HG03439 (cell line): Measurements from ENCODE around the gene PLCB1.

ENCODE experiments used
- ATAC-seq: cut with Tn5 transposase; IDR thresholded peaks from one replicate; pipeline ENCODE4 v1.9.1; 2021; ENCODE audit warnings: mild to moderate bottlenecking, moderate library complexity; ENCODE audit not compliant: unreplicated experiment

PLCB1 gene

DNA sequence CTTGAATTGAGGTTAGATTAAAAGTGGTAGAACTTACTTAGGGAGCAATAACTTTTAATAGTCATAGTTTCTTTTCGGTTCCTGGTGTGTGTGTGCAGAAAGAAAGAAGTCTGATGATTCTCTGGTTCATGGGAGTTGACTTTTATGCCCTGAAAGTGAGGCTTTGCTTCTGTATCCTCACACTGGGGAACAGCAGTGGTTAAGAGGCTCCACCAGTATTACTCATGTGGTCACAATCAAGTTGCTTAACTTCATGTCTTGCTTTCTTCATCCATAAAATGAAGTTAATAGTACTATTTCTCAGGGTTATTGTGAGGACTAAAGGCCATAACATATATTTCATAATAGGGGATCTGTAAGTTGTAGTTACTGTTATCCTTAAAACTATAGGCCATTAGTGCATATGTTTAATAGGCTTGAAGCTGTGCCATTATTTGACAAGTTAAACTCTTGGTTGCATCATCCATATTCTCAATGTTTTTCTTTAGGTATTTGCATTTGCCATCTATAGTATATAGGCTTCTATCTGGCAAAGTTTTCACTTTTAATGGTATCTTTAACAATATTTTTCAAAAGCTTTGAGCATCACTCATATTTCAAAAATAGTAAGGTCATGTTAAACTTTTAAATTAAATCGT, 262.4 kb downstream of the PLCB1 start:
- ATAC-seq, result peak; percentile 50

DNA sequence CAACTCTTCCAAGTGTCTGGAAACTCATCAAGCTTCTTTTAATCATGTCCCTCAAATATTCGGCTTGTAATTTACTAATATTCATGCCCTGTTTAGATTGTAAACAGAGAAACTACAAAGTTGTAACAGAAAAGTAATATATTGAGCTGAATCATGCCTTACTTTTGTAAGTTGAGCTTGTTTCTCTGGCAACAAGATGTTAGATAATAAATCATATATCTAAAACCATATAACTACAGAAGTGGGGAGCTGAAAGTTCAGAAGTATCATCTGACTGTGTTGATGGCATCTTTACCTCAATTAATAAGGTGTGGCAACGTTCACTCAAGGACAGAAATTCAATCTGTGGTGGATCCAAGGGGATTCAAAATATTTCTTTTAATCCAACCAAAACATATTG, 263.9 kb downstream of the PLCB1 start:
- ATAC-seq, result no peak

DNA sequence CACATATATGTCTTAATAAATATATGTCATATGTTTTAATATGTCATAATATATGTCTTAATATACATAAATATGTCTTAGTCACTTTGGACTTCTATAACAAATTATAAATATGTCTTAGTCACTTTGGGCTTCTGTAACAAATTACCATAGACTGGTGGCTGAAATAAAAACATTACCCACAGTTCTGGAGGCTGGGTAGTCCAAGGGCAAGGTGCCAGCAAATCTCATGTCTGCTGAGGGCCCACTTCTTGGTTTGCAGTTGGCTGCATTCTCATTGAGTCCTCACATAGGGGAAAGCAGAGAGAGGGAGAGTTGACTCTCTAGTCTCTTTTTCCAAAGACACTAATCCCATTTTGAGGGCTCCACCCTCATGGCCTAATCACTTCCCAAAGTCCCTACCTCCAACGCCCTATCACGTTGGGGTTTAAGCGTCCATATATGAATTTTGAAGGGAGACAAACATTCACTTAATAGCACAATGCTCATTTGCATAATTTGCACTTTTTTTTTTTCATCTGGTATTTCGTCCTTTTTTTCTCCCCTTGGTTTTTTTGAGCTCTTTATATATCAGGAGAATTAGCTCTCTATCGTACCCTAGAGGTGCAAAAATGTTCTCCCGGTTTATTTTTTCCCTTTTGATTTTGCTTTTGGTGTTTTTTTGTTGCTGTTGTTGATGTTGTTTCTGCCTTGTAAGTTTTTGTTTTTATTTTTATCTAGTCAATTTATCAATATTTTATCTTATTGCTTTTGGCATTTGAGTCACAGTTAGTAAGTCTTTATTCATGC, 266.4 kb downstream of the PLCB1 start:
- no peak for ATAC-seq

DNA sequence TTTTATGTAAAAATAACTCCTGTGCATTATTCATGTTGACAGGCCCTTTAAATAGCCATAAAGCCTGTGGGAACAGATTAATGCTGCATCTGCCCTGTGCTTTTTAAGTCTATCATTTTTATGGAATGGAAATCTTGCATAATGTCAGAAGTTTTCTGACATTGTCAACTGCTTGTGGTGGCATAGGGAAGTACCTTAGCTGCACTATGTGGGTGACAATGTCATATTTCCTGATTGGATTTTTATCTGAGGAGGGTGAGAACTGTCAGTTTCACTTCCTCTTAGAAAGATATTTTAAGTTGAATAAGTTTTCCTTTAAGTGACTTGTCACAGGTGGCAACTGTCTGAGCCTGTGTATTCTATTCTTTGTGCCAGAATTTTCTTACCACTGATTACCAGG, 267.9 kb downstream of the PLCB1 start:
- ATAC-seq, result peak; percentile 97

DNA sequence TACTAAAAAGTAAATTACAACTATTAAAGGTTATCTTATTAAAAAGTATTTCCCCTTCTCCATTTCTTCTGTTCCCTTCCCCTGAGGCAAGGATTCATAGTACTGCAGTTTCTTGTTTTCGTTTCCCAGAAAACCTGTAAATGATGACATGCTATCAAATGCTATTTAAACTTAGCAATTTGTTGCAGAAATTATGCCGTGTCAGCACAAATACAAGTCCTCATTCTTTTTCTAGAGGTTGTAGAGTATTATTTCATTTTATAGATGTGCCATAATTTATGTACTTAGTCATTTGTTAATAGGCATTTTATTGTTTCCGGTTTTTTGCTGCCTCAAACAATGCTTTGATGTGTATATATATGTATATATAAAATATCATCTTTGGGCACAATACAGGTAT, 268.4 kb downstream of the PLCB1 start:
- no peak for ATAC-seq

DNA sequence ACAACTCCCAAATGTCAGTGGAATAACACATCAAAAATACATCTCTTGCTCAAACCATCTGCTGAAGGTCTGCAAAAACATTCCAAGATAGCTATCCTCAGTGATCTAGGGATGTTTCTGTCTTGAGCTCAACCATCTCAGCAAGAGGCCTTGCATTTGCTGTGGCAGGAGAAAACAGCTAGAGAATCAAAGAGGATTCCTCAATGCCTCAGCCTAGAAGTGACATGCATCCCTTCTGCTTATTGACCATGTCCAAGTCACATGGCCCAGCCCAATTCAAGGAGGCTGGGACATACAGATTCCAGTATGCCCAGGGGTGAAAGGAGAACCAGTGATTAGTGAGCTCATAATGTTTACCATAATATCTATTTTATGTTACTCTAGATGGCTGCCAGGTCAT, 269.5 kb downstream of the PLCB1 start:
- no peak for ATAC-seq

DNA sequence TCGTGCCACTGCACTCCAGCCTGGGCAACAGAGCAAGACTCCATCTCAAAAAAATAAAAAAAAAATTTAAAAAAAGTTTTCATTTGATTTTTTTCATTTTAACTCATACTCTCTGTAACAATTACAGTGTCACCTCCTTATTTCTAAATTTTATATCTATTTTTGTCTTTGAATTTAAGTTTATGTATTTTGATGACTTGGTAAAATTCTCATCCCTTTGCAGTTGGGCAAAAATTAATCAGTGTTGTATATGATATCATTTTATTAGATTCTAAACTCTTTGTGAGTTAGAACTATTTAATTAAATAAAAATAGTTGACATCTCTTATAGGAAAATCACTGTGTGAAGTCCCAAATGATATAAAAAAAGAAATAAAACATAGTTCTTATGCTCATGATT, 270.7 kb downstream of the PLCB1 start:
- no peak for ATAC-seq

DNA sequence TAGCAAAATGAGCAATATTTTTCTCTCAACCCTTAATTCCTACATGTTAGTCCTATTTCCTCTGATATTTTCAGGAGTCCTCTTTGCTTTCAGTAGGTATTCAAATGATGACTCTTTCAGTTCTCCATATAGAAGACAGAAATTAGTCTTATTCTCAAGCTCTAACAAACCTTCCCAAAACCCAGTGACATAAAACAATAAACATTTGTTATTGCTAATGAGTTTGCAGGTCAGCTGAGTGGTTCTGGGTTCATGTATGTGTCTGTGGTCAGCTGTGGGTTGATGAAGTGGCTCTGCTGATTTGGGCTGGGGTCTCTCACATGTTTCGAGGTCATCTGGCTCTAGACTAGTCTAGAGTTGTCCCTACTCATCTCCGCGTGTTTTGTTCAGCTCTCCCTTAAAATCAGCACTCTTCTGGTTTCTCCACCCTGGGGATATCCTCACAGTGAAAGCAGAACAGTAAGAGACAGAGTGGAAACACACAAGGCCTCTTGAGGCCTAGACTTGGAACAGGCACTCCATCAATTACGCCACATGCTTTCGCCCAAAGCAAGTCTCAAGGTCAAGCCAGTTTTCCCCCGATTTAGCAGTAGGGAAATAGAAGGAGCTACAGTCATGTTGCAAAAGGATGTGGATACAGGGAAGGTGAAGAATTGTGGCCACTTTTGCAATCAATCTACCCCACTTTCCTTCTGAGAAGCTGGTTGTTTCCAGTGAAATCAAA, 273.0 kb downstream of the PLCB1 start:
- ATAC-seq, result no peak

DNA sequence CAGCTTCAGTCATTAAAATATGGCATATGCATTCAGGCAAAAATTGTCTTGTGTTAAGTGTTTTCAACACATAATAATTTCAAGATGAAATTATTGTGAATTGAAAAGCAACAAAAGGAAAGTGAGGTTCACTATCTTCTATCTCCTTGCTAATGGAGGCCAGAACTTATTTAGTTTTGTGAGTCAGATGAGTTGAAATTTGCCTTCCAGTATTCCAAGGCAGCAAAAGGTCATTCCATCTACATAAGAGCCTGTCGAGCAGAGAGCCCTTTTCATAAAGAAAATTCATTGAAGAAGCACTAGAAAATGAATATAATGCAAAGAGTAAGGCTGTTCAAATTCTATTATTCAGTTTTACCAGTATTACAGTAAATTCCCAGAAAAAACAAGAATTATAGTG, 274.3 kb downstream of the PLCB1 start:
- ATAC-seq, result no peak

DNA sequence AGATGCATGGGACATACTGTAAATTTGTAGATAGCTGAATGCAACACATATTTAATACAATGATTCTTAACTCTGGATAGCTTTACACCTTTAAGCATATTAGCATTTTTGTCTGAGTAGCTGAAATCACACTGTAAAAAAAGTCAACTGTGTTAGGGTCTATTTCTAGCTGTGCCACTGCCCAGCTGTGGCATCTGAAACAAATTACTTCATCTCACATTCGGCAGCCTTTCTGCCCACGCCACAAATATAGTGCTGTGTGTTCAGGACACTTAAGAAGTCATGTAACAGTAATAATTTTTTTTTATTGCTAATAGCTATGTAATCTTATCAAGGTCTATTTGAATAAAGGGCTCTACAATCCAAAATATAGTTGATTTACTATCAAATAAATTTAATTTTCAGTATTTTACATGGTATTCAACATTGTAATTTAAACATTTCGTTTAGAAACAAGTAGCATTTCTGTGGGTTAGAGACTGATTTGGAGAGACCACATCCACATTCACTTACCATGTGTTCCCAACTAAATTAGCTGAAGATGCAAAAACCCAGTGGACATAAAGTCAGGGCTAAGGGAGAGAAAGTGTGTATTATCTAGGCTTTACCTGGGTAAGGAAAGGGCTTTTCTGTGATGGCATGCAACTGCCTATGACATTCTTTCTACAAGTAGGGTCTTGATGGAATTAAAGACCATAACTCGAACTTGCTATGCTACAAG, 276.7 kb downstream of the PLCB1 start:
- ATAC-seq, result peak; percentile 75

DNA sequence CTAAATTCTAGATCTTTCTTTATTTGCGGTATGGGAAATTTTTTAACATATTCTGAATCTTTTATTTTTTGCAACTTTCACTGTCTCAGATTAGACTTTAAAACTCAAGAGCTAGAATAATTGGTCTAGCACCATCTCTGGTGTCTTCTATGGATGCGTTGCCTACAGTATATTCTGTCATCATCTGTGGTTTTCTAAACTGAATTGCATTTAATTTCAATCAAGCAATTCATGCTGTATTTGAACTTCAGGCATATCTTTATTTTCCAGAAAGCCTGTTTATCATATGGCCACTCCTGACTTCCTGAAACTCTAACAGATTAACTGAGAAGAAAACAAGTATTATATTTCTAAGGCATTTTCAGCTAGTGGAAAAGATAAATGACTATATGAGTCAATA, 281.6 kb downstream of the PLCB1 start:
- no peak for ATAC-seq

DNA sequence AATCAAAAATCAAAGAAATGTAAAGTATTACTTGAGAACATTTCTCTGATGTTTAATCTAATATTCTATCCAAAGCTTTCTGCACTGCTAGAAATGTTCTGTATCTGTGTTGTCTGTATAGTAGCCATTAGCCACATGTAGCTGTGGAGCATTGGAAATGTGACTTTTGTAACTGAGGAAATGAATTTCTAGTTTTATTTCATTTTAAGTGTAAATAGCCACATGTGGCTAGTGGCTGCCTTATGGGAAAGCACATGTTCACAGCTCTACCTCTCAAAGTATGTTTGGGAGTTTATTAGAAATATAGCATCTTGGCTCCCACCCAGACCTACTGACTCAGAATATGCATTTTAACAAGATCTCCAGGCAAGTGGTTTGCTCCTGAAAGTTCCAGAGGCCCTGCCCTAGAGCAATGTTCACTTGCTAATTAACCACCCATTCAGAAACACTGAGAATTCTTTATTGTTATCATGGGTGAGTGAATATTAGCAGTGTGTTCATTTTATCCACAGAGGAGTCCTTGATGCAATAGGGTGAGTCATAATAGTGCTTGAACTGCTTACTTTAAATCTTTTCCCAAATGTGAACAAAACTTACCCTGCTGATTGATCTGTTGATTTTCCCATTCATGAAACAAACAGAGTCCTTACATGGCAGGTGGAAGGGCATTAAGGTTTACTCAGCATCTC, 282.7 kb downstream of the PLCB1 start:
- no peak for ATAC-seq

DNA sequence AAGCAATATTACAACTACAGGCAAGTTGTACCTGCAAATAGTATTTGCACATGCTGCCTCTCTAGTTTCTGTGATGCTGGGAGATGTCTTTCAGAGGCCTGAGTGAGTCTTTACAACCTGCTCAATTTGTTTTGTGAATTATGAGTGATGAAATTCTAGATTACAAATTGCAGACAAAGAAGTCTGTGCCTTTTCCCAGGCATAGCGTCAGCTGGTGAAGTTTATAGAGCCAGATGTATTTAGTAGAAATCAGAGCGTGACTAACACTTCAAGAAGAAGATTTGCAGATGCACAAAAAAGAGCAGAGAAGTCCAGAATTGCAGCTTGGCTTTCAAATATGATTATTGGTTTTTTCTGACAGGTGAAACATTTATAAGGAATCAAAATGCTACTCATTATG, 289.9 kb downstream of the PLCB1 start:
- no peak for ATAC-seq

DNA sequence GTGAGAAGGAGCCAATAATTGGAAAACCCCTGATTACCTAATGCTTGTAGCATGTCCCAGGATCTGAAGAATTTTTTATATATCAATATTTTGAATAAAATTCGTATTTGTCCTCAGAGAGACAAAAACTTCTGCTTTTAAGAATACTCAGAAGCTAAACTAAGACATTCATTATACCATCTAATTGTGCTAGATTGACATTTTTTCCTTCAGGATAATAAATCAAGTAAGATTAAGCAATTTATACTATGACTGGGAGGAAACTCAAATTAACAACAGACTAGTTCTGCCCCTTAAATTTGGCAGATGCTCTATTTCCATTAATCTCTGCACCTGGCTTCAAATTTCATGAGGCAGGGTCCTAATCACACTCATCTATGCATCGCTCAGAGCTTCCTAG, 291.4 kb downstream of the PLCB1 start:
- no peak for ATAC-seq

DNA sequence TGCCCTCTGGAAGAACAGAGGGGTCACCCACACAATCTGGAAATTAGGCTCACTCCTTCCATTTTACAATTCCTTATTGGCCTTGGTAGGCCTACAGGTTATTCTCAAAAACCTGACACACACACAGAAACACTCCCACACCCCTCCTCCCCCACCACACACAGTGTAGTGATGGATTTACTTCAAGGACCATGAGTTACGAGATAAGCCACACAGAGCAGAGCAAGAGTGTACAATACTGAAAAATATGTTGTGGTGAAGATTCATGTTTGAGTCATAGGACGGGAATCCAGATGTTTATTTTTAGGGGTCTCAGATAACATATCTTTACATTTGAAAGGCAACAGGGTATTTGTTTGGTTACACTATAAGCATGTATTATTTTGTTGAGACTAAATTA, 291.9 kb downstream of the PLCB1 start:
- no peak for ATAC-seq

DNA sequence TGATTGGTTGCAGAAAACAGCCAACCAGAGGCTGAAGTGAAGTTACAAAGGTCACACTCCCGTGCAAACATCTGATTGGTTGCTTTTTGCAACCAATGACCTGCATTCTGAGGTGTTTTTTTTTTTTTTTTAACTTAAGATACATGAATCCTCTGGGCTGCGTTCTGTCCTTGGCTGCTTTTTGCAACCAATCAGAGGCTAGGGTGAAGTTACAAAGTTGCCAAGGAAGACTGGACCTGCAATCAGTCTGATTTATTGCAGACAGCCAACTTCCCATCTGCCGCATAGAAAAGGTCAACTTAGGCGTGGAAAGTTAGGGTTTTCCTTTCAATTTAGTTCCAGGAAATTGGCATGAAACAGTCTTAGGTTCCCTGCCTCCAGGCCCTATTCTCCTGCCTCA, 292.9 kb downstream of the PLCB1 start:
- no peak for ATAC-seq

DNA sequence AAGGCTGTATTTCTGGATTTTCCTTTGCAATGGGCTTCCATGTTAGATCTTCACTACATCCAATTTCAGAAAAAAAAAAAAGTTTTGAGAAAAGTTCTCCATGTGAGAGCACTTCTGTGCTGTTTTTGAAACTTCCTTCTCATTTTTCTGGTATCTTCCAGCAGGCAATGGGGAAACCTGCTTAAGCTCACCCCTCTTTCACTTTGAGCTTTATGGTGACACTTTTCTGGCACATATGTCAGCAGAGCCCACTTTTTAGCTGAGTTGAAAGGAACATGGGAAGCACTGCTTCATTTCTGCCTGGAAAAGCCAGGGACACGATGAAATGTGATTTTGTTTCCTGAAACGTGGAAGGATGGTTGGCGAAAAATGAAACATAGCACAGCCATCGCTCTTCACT, 293.7 kb downstream of the PLCB1 start:
- ATAC-seq, result no peak

DNA sequence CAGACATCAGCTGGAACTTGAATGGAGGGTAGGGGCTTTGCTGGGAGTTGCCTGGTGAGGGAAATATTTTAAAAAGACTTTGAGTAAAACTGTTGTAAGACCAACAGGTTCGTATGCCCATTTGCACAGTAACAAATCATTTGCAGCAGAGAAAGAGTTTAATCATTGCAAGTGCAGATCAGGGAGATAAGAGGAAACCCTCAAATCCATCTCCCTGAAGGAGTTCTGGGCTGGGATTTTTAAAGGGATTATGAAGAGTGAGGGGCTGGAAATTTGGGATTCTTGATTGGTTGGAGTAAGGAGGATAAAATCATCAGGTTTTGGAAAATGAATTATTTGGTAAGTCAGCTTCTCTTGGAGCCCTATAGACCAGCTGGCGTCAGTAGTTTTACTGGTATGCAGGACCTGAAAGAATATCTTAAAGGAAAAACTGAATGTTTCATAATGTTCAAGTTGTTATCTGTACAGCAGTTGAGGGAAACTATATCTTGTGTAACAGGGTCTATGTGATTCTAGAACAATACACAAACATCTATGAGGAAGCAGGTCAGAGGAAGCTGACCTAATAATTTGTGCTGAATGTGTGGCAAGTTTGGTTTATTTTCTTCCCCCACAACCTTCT, 295.5 kb downstream of the PLCB1 start:
- no peak for ATAC-seq

DNA sequence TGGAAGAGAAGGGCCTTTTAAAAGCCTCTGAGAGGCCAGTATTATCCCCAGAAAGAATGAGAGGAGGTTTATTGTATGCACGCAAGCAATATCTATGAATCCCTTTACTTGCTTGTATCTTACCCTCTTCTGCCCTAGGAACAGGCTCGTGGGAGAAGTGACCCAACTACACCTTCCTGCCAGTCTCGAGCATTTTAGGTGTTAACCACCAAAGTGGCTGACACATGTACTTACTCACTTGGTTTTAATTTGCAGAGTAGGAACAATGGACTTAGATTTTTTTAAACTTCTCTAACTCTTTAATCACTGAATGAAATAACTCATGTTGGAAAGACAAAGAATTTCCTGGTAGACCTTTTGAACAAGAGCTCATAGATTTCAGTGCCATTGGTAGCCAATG, 296.9 kb downstream of the PLCB1 start:
- no peak for ATAC-seq
